Neural crest cell (in vitro differentiated cells): Measurements from ENCODE around the gene ATXN7. TPM values are rescaled to one million over a fixed set of nuclear protein-coding genes. Genes with fewer than 3 reads are reported as not detected.
A peak's percentile ranks its signal among the peaks of the same experiment; 100 is the strongest.

ENCODE experiments used
- DNase-seq: peaks from one replicate; pipeline ENCODE4 v3.0.0; 2021; ENCODE audit warnings: low read depth, mixed read lengths, low spot score
- H3K27ac Mint-ChIP-seq: one replicate; pipeline ENCODE4 v1.8.0; 2021; ENCODE audit warnings: mild to moderate bottlenecking, mixed read lengths; ENCODE audit not compliant: unreplicated experiment
- H3K27me3 Mint-ChIP-seq: 2 replicates; pipeline ENCODE4 v1.8.0; 2021; ENCODE audit warnings: low read depth, mild to moderate bottlenecking, mixed read lengths
- H3K36me3 Mint-ChIP-seq: 2 replicates; pipeline ENCODE4 v1.8.0; 2021; ENCODE audit warnings: low read depth, mild to moderate bottlenecking, mixed read lengths
- H3K4me1 Mint-ChIP-seq: 2 replicates; pipeline ENCODE4 v1.8.0; 2021; ENCODE audit warnings: mixed read lengths
- H3K4me3 Mint-ChIP-seq: one replicate; pipeline ENCODE4 v1.8.0; 2021; ENCODE audit warnings: mild to moderate bottlenecking, mixed read lengths
- H3K9me3 Mint-ChIP-seq: 2 replicates; pipeline ENCODE4 v1.8.0; 2021; ENCODE audit warnings: mixed read lengths
- CTCF ChIP-seq: fragments of 200-600 bp; sonication (generic); conservative IDR thresholded peaks from 2 replicates; pipeline ENCODE4 v1.5.0; 2021; ENCODE audit warnings: antibody characterized with exemption, mild to moderate bottlenecking
- total RNA-seq: library from RNA; stranded (reverse); gene quantifications from 2 replicates; pipeline ENCODE4 v1.2.1, GENCODE V29; 2021

ATXN7 gene
- total RNA-seq, 1 donor from 2014 or later, result 21.7 TPM

- no peak for TF ChIP-seq CTCF
- peaks cover 23% of the 10 kb centered on the region for H3K4me1 Mint-ChIP-seq
- H3K4me3 Mint-ChIP-seq, result no peak overlapping the region
- no peaks in the 10 kb centered on the region for H3K9me3 Mint-ChIP-seq
- H3K27me3 Mint-ChIP-seq, result no peaks in the 10 kb centered on the region
- DNase-seq, result no peak
- peaks cover 9% of the 10 kb centered on the region for H3K36me3 Mint-ChIP-seq
- no peak overlapping the region for H3K27ac Mint-ChIP-seq
Observed at GRCh38 chr3:63931290-63931689, 67.6 kb downstream of the ATXN7 start.

- H3K27me3 Mint-ChIP-seq, result no peaks in the 10 kb centered on the region
- peaks cover 16% of the 10 kb centered on the region for H3K4me1 Mint-ChIP-seq
- H3K4me3 Mint-ChIP-seq, result no peak overlapping the region
- no peak overlapping the region for H3K27ac Mint-ChIP-seq
- no peak for DNase-seq
- H3K9me3 Mint-ChIP-seq, result no peaks in the 10 kb centered on the region
- TF ChIP-seq CTCF, result no peak
- no peaks in the 10 kb centered on the region for H3K36me3 Mint-ChIP-seq
Observed at GRCh38 chr3:63932509-63933212, 69.0 kb downstream of the ATXN7 start.

- Mint-ChIP-seq H3K27ac (no peak overlapping the region), H3K36me3 (no peaks in the 10 kb centered on the region), H3K27me3 (no peaks in the 10 kb centered on the region), H3K9me3 (no peaks in the 10 kb centered on the region), H3K4me3 (no peak overlapping the region), H3K4me1 (peaks cover 13% of the 10 kb centered on the region)
- DNase-seq, result no peak
- TF ChIP-seq CTCF, result no peak
Observed at GRCh38 chr3:63933459-63933858, 69.8 kb downstream of the ATXN7 start.

GRCh38 chr3:63934041-63934866 is 70.6 kb downstream of the ATXN7 start:
- Mint-ChIP-seq H3K9me3 (no peaks in the 10 kb centered on the region), H3K4me3 (no peak overlapping the region), H3K27ac (peak overlapping the region; percentile 68), H3K4me1 (peaks cover 13% of the 10 kb centered on the region), H3K27me3 (no peaks in the 10 kb centered on the region), H3K36me3 (no peaks in the 10 kb centered on the region)
- DNase-seq, result no peak
- no peak for TF ChIP-seq CTCF

- Mint-ChIP-seq H3K36me3 (no peaks in the 10 kb centered on the region), H3K9me3 (no peaks in the 10 kb centered on the region), H3K4me1 (peaks cover 9% of the 10 kb centered on the region)
Observed at GRCh38 chr3:63936925-63937324, 73.3 kb downstream of the ATXN7 start.

More at GRCh38 chr3:63936925-63937324, 73.3 kb downstream of the ATXN7 start:
- Mint-ChIP-seq H3K4me3 (no peak overlapping the region), H3K27ac (no peak overlapping the region), H3K27me3 (no peaks in the 10 kb centered on the region)
- no peak for DNase-seq
- no peak for TF ChIP-seq CTCF
